Activated B cell treated with CpG ODN at 0.5 μM for 24 hours (primary cell): ENCODE measurements around the gene METTL3. TPM values are rescaled to one million over a fixed set of nuclear protein-coding genes. Genes with fewer than 3 reads are reported as not detected.
"Not testable (repeated sequence)": the region's sequence is repeated elsewhere in the genome, so short reads cannot be mapped to it uniquely, and the experiment has no call there.

Experiments
- ATAC-seq: fragments of 200-7000 bp; cut with Tn5 transposase; one replicate; pipeline ENCODE4 v1.10.0; 2021; ENCODE audit warnings: low read depth, mild to moderate bottlenecking, moderate library complexity
- CTCF ChIA-PET: fragments of 350-600 bp; sonication (Branson Sonifier 250); formaldehyde crosslinking; loops from one replicate; lab custom pipeline; 2021; ENCODE audit warnings: antibody characterized with exemption; lab: Charles Lee
- POLR2A ChIA-PET: fragments of 350-600 bp; sonication (Branson Sonifier 250); formaldehyde crosslinking; loops from one replicate; lab custom pipeline; 2021; ENCODE audit warnings: antibody characterized with exemption; lab: Charles Lee
- DNase-seq: peaks from one replicate; pipeline ENCODE4 v3.0.0; 2022
- H3K27ac Mint-ChIP-seq: one replicate; pipeline ENCODE4 v1.8.0; 2020; ENCODE audit warnings: mixed read lengths
- H3K27me3 Mint-ChIP-seq: one replicate; pipeline ENCODE4 v1.8.0; 2021; ENCODE audit warnings: mixed read lengths
- H3K36me3 Mint-ChIP-seq: one replicate; pipeline ENCODE4 v1.8.0; 2021; ENCODE audit warnings: low read depth, mixed read lengths
- H3K4me1 Mint-ChIP-seq: one replicate; pipeline ENCODE4 v1.8.0; 2021; ENCODE audit warnings: mixed read lengths
- H3K4me3 Mint-ChIP-seq: one replicate; pipeline ENCODE4 v1.8.0; 2020; ENCODE audit warnings: mild to moderate bottlenecking, mixed read lengths
- H3K9me3 Mint-ChIP-seq: one replicate; pipeline ENCODE4 v1.8.0; 2020; ENCODE audit warnings: mixed read lengths
- intact Hi-C: fragments of 100-400 bp; cut with micrococcal nuclease; formaldehyde crosslinking; loops from one replicate; pipeline ENCODE4 v1.15.1; 2024
- total RNA-seq: library from RNA; stranded (reverse); gene quantifications from 2 replicates; pipeline ENCODE4 v1.2.3, GENCODE V29; 2022
- TF ChIP-seq, protein P1 (sequence below): fragments of 200-600 bp; IDR thresholded peaks from one replicate; pipeline ENCODE4 v1.8.0; 2022; ENCODE audit warnings: antibody characterized with exemption, mild to moderate bottlenecking

METTL3 gene
- total RNA-seq, 1 donor from 2014 or later, result 94.5 TPM

- POLR2A ChIA-PET, result no interaction called here
- peaks cover 5% of the 10 kb centered on the region for H3K27me3 Mint-ChIP-seq
- no peak for DNase-seq
- peaks cover 3% of the 10 kb centered on the region for H3K4me1 Mint-ChIP-seq
- no peak for ATAC-seq
- H3K4me3 Mint-ChIP-seq, result no peak overlapping the region
- CTCF ChIA-PET, result no interaction called here
- H3K36me3 Mint-ChIP-seq, result no peaks in the 10 kb centered on the region
- intact Hi-C loops, result loop anchor here (10.0 kb wide), 1 partner anchor 288 kb away; the partner anchor contains the start of gene HNRNPC
- H3K9me3 Mint-ChIP-seq, result no peaks in the 10 kb centered on the region
- TF ChIP-seq, protein P1, sequence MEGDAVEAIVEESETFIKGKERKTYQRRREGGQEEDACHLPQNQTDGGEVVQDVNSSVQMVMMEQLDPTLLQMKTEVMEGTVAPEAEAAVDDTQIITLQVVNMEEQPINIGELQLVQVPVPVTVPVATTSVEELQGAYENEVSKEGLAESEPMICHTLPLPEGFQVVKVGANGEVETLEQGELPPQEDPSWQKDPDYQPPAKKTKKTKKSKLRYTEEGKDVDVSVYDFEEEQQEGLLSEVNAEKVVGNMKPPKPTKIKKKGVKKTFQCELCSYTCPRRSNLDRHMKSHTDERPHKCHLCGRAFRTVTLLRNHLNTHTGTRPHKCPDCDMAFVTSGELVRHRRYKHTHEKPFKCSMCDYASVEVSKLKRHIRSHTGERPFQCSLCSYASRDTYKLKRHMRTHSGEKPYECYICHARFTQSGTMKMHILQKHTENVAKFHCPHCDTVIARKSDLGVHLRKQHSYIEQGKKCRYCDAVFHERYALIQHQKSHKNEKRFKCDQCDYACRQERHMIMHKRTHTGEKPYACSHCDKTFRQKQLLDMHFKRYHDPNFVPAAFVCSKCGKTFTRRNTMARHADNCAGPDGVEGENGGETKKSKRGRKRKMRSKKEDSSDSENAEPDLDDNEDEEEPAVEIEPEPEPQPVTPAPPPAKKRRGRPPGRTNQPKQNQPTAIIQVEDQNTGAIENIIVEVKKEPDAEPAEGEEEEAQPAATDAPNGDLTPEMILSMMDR, result no peak
- no peak overlapping the region for H3K27ac Mint-ChIP-seq
These were observed 42.1 kb upstream of the METTL3 start for GRCh38 chr14:21553266-21553665.

GRCh38 chr14:21544588-21544987 is 33.4 kb upstream of the METTL3 start:
- H3K27ac Mint-ChIP-seq, H3K4me3 Mint-ChIP-seq, H3K9me3 Mint-ChIP-seq, CTCF ChIA-PET, POLR2A ChIA-PET, H3K36me3 Mint-ChIP-seq, intact Hi-C loops, DNase-seq, ATAC-seq, H3K27me3 Mint-ChIP-seq, H3K4me1 Mint-ChIP-seq: not testable (repeated sequence)

DNA sequence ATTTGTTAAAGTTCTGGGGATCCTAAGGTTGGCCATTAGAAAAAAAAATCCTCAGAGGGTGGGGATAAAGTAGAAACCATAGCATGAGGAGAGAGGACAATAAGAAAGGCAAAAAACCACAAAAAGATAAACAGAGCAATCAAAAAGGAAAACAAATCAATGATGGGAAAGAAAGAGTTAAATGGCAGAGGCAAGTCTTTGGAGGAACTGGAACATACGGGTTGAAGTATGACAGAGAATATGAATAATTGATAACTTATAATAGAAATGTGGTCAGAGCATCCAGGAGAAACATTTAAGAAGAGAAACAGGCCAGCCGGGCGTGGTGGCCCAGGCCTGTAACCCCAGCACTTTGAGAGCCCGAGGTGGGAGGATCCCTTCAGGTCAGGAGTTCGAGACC is 32.8 kb upstream of the METTL3 start:
- Mint-ChIP-seq H3K4me3 (no peak overlapping the region), H3K27me3 (peaks cover 15% of the 10 kb centered on the region), H3K4me1 (no peaks in the 10 kb centered on the region), H3K27ac (no peak overlapping the region), H3K36me3 (no peaks in the 10 kb centered on the region), H3K9me3 (no peaks in the 10 kb centered on the region)
- no peak for ATAC-seq
- ChIA-PET CTCF (no interaction called here), POLR2A (no interaction called here)
- TF ChIP-seq, protein P1, result no peak
- DNase-seq, result no peak
- intact Hi-C loops, result no loop called here

DNA sequence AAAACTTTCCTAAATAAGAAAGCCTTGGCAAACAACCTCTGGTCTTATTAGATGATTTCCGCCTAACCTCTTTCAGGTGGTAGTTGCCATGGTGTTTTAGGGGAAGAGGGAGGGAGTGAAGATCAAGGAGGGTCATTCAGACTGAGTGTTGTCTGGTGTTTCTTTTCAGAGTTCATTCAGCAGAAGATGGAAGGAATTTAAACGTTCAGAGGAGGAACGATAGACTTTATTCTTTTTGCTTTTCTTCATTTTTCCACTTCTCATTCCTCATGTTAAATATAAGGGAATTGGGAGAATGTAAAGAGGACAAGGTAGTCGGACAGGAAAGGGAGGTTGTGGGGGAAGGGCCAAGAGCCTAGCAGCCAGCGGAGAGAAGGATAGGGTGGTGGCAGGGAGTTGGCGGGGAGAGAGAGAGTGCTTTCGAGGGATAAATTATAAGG is 32.4 kb upstream of the METTL3 start:
- ATAC-seq (no peak), DNase-seq (no peak)
- POLR2A ChIA-PET, result no interaction called here
- Mint-ChIP-seq H3K4me3 (no peak overlapping the region), H3K27ac (no peak overlapping the region), H3K27me3 (peaks cover 19% of the 10 kb centered on the region), H3K9me3 (no peaks in the 10 kb centered on the region), H3K36me3 (no peaks in the 10 kb centered on the region), H3K4me1 (no peaks in the 10 kb centered on the region)
- TF ChIP-seq, protein P1, result no peak
- intact Hi-C loops, result no loop called here
- CTCF ChIA-PET, result no interaction called here

DNA sequence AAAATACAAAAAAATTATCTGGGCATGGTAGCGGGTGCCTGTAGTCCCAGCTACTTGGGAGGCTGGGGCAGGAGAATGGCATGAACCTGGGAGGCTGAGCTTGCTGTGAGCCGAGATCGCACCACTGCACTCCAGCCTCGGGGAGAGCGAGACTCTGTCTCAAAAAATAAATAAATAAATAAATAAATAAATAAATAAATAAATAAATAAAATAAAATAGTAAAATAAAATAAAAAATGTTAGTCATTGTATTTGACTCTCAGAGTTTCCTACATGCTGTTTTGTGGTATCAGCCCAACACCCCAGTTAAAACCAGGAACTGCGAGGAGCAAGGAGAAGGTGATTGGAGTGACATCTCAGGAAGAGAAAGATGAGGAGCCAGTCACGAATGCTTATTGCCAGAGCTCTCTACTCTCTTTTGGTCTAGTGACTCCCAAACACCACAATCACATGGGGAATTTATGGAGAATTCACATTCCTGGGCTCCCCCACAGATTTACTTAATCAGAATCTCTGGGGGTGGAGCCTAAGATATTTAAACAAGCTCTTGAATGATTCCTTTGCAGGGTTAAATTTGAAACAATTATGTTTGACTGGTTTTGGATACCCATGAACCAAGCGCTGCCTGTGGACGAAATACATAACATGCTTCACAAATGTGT is 30.4 kb upstream of the METTL3 start:
- no peaks in the 10 kb centered on the region for H3K36me3 Mint-ChIP-seq
- no peak overlapping the region for H3K27ac Mint-ChIP-seq
- POLR2A ChIA-PET, result no interaction called here
- TF ChIP-seq, protein P1, result no peak
- DNase-seq (no peak), ATAC-seq (no peak)
- intact Hi-C loops, result no loop called here
- H3K4me3 Mint-ChIP-seq, result no peak overlapping the region
- no peaks in the 10 kb centered on the region for H3K9me3 Mint-ChIP-seq
- peaks cover 37% of the 10 kb centered on the region for H3K27me3 Mint-ChIP-seq
- peaks cover 7% of the 10 kb centered on the region for H3K4me1 Mint-ChIP-seq
- CTCF ChIA-PET, result no interaction called here
